GM19463 (cell line): ENCODE measurements around the gene VTI1A.

Experiments used
- ATAC-seq: cut with Tn5 transposase; IDR thresholded peaks from one replicate; pipeline ENCODE4 v1.9.1; 2021; ENCODE audit warnings: mild to moderate bottlenecking, moderate library complexity; ENCODE audit not compliant: unreplicated experiment

Gene VTI1A

GRCh38 chr10:112775381-112775780 lies 328.4 kb downstream of the VTI1A start:
- ATAC-seq: no peak

DNA sequence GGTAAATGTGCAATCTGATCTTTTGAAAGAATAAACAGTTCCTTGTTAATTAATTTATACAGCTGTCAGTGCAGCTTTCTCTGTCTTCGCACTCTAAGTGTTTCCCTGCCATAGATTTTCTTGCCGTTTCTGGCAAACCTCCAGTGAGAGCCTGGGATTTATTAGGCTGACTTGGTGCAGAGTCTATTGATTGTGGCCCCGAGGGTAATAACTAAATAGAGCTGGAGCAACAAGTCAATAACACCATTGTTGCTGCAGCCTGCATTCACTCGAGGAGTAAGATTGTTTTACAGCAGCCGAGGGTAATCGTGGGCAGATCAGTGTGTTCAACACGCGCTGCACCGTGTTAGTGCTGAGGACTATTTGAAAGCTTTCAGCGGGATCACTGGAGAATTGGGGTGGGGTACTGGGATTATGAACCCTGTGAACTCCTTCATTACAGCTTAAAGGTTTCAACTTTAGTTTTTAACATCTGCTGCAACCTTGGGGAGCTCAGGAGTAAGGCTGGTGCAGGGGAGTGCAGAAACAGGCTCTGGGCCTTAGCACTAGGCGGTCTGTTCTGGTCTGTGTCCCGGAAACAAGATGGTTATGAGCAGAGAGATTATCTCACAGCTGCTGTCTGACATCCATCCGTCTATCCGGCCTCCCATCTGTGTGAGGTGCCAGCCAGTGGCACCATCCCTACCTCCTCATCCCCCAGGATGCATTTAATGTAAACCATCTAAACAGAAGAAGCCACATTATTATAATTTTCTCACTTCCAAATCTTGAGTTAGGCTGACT lies 329.1 kb downstream of the VTI1A start:
- ATAC-seq: no peak

- ATAC-seq: no peak
Observed at GRCh38 chr10:112778579-112778978, 331.6 kb downstream of the VTI1A start.

DNA sequence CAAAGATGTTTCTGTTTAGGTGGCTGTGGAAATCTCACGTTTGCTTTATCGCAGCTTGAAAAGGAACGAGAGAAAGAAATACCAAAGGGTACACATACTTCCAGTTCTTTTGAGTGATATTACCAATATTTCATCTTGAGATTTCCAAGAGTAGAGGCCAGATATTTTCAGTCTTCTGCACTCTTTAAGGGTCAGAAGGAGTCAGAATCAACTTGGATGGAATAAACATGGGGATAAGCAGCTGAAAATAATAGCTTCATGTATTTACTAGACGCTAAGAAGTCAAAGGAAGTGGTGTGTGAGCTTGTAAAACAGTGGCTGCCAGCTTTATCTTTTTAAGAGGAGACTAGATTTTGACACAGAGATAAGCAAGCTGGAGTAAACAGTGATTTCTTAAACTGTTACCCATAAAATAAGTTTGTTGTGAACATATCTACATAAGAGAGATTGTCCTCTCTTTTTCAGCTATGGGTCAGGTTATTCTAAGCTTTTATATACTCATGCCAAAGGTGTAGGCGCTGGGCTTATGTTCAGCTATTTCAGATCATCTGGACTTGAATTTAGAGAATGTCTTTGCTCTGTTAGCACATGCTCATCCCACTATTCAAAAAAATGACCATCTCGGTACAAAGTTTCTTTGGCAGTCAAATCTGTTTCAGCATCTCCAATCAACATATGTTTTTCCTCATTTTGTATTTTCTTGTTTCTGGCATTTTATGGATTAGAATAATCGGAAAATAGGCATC lies 332.2 kb downstream of the VTI1A start:
- no peak for ATAC-seq

DNA sequence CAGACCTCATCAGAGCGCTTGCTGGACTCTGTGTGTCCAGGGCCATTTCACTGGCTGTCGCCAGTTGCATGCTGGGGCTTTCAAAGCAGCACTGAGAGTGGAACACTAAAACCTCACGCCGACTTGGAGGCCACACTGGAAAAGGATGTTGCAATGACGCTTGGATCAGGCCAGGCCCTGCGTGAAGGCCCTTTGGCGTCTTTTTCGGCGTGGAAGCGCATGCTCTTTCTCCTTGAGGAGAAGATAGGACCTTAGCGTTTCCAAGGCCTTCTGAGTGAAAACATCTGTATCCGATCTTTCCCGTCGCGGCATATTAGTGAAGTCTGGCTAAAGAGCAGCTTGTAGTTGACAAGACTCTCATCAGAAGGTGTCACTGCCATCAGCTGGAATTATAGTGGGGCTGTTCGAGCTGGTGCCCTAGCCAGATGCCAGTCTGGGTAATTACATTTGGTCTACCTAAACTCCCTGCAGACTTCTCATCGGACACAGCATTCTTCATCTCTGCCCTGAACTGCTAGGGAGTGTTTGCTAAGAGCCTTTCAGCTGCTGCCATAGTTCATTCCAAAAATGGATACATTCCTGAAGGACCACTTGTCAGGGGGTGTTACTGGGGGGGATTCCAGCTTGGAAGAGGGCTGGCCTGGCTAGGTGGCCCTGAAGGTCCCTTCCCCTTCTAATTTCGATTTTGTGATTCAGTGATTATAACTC lies 335.3 kb downstream of the VTI1A start:
- ATAC-seq: no peak

GRCh38 chr10:112783351-112784021 lies 336.5 kb downstream of the VTI1A start:
- ATAC-seq: no peak

GRCh38 chr10:112784022-112784461 lies 337.0 kb downstream of the VTI1A start:
- ATAC-seq: no peak

- ATAC-seq: no peak
Observed at GRCh38 chr10:112785089-112785488, 338.1 kb downstream of the VTI1A start.

- ATAC-seq: no peak
Observed at GRCh38 chr10:112789248-112789647, 342.2 kb downstream of the VTI1A start.

- no peak for ATAC-seq
Observed at GRCh38 chr10:112790030-112790429, 343.0 kb downstream of the VTI1A start.

GRCh38 chr10:112790921-112791320 lies 343.9 kb downstream of the VTI1A start:
- ATAC-seq: no peak

DNA sequence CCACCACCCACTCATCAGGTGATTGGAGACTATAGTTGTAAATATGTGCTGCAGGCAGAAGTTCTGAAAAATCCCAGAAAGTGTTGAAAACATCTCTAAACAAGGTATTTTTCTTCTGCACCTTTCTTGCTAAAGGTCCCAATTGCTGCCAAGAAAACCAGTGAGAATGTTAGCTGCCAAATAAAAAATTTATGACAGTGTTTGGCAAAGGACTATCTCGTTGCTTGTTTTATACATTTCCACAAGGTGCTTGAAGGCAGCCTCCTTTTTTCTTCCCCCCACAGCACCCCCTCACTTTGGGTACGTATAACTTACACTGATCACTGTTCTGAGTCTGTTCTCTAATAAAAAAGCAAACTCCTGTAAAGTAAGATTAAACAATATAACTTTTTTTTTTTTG lies 344.4 kb downstream of the VTI1A start:
- ATAC-seq: no peak

DNA sequence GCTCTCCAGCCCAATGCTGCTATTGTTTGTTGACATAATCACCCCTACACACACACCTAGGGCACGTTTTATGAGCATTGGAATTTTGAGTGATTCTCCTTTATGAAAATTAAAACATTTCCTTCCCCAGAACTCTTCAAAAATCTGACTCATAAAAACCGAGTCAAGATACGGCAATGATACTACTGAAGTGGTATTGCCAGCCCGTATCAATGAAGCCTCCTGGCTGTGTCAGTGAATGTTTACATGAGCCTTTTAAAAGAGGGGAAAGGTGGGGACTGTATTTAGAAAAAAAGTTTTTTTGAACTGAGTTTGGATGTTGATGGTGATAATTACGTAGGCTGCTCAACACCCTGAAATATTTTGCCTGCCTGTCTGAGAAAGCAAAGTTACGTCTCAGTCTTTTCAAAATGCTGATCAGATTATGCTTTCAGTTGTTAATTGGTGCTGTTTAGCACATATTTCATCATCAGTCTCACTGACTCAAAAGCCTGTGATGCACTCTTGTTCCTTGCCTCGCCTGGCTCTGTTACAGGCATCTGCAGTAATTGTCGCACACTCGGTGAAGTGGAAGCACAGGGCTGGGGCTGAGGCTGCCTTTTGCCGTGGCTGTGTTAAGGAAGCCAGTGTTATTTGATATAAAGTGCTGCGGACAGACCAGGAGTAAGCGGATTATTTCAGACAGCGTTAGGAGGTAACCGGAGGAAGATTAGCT lies 345.6 kb downstream of the VTI1A start:
- ATAC-seq: no peak

- ATAC-seq: no peak
Observed at GRCh38 chr10:112793202-112793921, 346.3 kb downstream of the VTI1A start.

DNA sequence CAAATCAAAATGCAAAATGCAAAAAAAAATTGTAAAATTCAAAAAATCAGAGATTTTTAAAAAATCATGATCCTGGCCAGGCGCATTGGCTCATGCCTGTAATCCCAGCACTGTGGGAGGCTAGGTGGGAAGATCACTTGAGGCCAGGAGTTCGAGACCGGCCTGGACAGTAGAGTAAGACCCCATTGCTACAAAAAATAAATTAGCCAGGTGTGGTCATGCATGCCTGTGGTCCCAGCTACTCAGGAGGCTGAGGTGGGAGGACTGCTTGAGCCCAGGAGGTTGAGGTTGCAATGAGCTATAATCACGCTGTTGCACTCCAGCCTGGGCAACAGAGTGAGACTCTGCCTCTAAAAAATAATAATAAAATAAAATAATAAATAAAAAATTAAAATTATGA lies 347.2 kb downstream of the VTI1A start:
- ATAC-seq: no peak

GRCh38 chr10:112795067-112795466 lies 348.1 kb downstream of the VTI1A start:
- ATAC-seq: no peak

DNA sequence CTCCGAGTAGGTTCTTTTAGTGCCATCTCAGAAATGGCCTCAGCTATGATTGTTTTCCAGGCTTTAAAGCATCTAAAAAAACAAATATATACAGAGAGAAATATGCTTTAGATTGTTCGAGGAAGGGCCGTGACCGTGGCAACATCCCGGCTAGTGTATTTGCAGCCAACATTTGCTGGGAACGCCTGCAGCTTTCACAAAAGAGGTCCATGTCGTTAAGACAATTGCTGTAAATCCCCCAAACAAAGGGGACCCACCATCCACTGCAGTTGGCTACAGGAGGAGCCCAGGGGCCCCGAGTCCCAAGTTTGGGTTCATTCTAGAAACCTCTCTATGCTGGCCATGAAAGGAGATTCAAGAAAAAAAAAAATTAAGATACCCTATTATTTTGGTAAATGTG lies 350.2 kb downstream of the VTI1A start:
- no peak for ATAC-seq

- ATAC-seq: no peak
Observed at GRCh38 chr10:112797855-112798254, 350.8 kb downstream of the VTI1A start.

GRCh38 chr10:112799038-112799437 lies 352.0 kb downstream of the VTI1A start:
- no peak for ATAC-seq
